Hematopoietic multipotent progenitor cell treated with erythropoietin and hydrocortisone succinate and interleukin-3 and kit ligand, for 17 days (in vitro differentiated cells): ENCODE data around the gene IL4.
"Not testable (repeated sequence)": the region's sequence is repeated elsewhere in the genome, so short reads cannot be mapped to it uniquely, and the experiment has no call there.

Experiments used
- DNase-seq: peaks from one replicate; pipeline ENCODE4 v3.0.0-alpha.2; 2015; ENCODE audit warnings: low spot score

IL4 gene

DNA sequence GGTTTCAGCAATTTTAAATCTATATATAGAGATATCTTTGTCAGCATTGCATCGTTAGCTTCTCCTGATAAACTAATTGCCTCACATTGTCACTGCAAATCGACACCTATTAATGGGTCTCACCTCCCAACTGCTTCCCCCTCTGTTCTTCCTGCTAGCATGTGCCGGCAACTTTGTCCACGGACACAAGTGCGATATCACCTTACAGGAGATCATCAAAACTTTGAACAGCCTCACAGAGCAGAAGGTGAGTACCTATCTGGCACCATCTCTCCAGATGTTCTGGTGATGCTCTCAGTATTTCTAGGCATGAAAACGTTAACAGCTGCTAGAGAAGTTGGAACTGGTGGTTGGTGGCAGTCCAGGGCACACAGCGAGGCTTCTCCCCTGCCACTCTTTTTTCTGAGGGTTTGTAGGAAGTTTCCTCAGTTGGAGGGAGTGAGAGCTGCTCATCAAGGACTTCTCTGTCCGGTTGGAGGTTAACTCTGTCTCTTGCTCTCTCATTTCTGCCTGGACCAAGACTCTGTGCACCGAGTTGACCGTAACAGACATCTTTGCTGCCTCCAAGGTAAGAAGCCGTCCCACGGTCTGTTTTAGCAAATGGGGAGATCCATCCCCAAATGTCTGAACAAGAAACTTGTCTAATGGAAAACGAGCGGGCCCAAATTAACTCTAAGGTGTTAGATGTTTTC, at the start of gene IL4:
TSS of gene IL4 (plus strand) at position 51 of the 692 bp plus-strand sequence. CDS start at position 113, 62 bp downstream.
- no peak for DNase-seq

DNA sequence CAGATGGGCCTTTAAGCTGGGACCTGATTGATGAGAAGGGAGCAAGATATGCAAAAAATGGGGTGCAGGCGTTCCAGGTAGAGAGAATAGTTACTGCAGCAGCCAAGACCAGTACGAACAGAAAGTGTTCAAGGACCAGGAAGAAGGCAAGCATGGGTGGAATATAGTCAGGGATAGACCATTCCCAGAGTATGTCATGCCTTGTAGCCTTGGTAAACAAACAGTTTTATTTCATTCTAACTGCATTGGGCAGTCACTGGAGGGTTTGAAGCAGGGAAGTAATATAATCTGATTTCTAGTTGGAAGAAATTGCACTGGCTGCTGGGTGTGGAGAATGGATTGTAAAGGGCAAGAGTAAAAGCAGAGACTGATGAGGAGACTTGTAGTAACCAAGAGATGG, 46.3 kb upstream of the IL4 start:
- DNase-seq: no peak

GRCh38 chr5:132628814-132629213, 45.0 kb upstream of the IL4 start:
- no peak for DNase-seq

DNA sequence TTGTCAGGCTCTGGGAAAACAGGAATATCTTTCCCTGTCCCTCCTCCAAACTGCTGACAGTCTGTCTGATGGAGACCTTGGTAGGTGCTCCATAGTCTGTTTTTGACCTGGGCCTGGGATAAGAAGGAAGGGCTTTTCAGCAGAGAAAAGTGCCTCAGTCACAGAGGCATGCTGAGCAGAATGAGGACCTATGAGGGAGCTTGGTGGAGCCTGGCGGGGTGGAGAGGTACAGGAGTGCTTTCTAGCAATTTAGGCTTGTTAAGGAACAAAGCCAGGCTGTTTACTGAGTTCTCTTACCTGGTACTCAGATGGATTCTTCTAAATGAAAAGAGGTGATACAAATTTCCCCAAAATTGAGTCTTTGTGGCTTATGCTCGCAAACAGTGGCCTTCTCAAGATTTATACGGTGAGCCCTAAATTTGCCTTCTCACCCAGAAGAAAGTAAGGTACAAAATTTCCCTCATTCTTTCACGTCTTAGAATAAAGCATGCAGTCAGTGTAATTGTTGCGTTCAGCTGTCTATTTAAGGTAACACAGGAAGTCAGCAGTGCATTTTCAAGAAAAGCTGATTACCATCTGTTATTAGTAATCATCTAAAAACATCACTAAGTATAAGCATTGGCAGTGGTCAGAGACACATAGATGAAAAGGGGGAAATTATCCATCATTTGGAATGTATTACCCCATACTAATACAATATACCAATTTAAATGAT, 44.4 kb upstream of the IL4 start:
- no peak for DNase-seq

GRCh38 chr5:132633587-132633986, 40.2 kb upstream of the IL4 start:
- DNase-seq: not testable (repeated sequence)

- DNase-seq: no peak
Measured at GRCh38 chr5:132635873-132636272, 37.9 kb upstream of the IL4 start.

GRCh38 chr5:132637241-132637640, 36.5 kb upstream of the IL4 start:
- no peak for DNase-seq

GRCh38 chr5:132639706-132640130, 34.1 kb upstream of the IL4 start:
- no peak for DNase-seq

DNA sequence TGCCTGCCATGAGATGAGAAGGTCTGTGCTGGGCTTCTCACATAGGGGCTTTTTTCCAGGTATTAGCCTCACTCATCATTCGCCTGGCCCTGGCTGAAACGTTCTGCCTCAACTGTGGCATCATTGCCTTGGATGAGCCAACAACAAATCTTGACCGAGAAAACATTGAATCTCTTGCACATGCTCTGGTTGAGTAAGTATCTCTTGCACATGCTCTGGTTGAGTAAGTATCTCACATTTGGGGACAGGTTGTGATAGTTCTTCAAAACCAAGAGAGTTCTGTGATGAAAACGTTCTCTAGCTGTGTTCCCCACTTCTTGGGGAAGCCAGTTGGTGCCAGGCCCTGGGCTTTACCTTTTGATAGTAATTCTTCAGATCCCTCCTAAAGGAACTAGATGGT, 33.2 kb upstream of the IL4 start:
- no peak for DNase-seq

GRCh38 chr5:132641241-132641723, 32.5 kb upstream of the IL4 start:
- DNase-seq: no peak

GRCh38 chr5:132641841-132642240, 31.9 kb upstream of the IL4 start:
- no peak for DNase-seq

- DNase-seq: no peak
Measured at GRCh38 chr5:132644177-132644576, 29.6 kb upstream of the IL4 start.

DNA sequence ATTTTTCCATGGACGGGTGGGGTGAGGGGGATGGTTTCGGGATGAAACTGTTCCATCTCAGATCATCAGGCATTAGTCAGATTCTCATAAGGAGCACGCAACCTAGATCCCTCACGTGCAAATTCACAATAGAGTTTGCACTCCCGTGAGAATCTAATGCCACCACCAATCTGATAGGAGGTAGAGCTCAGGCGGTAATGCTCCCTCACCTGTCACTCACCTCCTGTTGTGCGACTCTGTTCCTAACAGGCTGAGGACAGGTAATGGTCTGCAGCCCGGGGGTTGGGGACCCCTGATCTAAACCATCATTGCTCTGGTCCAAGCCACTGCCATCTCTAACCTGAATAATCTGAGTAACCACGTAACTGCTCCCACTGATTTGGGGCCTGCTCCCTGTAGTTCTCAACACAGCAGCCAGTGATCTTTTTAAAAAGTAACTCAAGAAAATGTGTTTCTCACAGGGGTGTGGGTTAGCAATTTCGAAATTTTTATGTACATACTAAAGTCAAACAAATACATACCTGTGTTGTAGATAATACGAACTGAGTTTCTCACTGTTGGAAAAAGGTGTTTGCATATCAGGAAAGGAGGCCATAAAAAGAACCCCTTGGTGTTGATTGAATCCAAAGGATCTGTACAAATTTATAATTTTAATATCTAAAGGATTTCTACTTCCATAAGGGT, 27.1 kb upstream of the IL4 start:
- no peak for DNase-seq

DNA sequence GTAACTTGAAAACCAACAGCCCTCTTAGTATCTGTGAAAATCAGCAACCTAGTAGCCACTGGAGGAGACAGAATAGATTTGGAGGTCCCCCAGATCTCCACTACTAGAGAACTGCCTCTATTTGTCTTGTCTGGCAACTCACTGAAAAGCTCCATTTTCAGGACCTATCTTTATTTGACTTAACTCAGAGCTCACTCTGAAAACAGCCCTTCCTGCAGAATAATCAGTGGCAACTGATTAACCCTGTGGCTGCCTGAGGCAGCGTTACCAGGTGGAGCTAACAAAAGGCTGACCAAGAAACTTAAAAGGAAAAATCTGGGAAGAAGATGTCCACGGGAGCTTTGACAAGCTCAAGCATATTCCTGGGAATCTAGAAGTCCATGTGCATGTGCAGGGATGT, 26.3 kb upstream of the IL4 start:
- no peak for DNase-seq

- DNase-seq: no peak
Measured at GRCh38 chr5:132648355-132648754, 25.4 kb upstream of the IL4 start.

DNA sequence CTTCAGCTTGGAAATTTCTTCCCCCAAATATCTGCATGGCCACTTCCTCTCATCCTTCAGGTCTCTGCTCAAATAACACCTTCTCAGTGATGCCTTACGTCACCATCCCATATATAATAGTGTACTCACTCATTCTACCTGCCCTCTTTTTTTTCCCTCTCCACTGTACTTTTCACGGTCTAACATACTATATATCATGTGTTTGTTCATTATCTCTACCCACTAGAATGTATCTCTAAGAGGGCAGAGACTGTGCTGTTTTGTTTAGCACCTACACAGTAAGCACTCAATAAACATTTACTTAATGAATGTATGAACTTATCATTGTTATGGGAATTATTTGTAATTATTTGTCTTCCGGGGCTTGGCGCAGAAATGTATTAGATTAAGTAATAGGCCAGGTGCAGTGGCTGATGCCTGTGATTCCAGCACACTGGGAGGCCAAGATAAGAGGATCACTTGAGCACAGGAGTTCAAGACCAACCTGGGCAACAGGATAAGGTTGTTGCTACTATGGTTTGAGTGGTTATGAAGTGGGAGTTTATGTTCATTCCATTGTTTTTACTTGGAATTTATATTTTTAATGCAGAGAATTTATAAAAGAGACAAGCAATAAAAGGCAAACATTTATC, 21.8 kb upstream of the IL4 start:
- DNase-seq: peak; percentile 64

DNA sequence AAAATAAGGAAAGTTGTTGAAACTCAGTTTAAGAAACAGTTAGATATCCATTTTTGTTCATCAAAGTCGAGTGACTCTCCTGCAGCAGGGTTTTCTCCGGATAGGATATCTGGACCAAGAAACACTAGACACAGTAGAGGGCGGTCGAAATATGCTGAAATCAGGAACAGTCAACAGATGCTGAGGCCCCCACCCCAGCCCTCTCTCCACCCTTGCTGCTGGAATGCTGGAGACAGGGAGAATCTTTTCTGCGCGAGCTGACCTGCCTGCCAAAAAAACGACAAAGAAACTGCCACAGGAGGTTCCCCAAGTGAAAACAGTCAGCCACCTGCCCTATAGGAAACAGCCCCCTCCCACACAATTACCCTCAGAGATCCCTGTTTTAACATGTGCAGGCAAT, 20.1 kb upstream of the IL4 start:
- DNase-seq: no peak

- peak; percentile 33 for DNase-seq
Measured at GRCh38 chr5:132655821-132656773, 17.7 kb upstream of the IL4 start.

DNA sequence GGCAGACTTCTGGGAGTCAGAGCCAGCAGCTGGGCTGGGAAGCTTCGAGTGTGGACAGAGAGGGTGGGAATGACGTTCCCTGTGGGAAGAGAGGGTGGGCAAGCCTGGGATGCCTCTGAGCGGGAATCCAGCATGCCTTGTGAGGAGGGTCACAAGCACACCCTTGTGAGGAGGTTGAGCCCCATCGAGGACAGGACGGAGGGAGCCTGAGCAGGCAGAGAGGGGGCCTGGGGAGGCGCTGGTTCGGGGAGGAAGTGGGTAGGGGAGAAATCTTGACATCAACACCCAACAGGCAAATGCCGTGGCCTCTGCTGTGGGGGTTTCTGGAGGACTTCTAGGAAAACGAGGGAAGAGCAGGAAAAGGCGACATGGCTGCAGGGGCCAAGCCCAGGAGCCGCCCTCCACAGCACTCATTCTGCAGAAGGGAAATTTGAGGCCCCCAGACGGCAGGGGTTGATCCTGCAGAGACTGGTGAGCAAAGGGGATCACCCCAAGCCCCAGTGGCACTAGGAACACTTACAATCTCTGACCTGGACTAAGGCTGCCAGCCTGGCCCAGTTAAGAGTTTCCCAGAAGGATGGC, 16.9 kb upstream of the IL4 start:
- no peak for DNase-seq

GRCh38 chr5:132657676-132658380, 16.0 kb upstream of the IL4 start, which contains the start of gene IL13:
Gene IL13 (plus strand): TSS chr5:132658173. CDS start chr5:132658187, 14 bp downstream.
- no peak for DNase-seq
